H9 (cell line): ENCODE data around the gene CDK6. TPM values are rescaled to one million over a fixed set of nuclear protein-coding genes. Genes with fewer than 3 reads are reported as not detected.

Experiments
- DNase-seq: peaks from one replicate; pipeline ENCODE4 v3.0.0-alpha.2; 2017
- H2AFZ ChIP-seq: one replicate; pipeline ENCODE4 v1.6.1; 2013; ENCODE audit warnings: mild to moderate bottlenecking, low read length, control low read depth, moderate library complexity
- H2AK5ac ChIP-seq: 2 replicates; pipeline ENCODE4 v1.6.1; 2013; ENCODE audit warnings: low read length, control low read depth, mixed read lengths; ENCODE audit not compliant: insufficient read length
- H2BK120ac ChIP-seq: one replicate; pipeline ENCODE4 v1.6.1; 2013; ENCODE audit warnings: low read depth, mild to moderate bottlenecking, low read length, control low read depth, inconsistent platforms; ENCODE audit not compliant: poor library complexity, severe bottlenecking
- H2BK12ac ChIP-seq: 2 replicates; pipeline ENCODE4 v1.6.1; 2013; ENCODE audit warnings: low read length, control low read depth, mixed read lengths, low read depth; ENCODE audit not compliant: insufficient read length
- H2BK15ac ChIP-seq: 2 replicates; pipeline ENCODE4 v1.6.1; 2013; ENCODE audit warnings: low read depth, low read length, control low read depth
- H2BK20ac ChIP-seq: one replicate; pipeline ENCODE4 v1.6.1; 2013; ENCODE audit warnings: low read depth, mild to moderate bottlenecking, low read length, control low read depth, inconsistent platforms; ENCODE audit not compliant: poor library complexity, severe bottlenecking
- H2BK5ac ChIP-seq: 2 replicates; pipeline ENCODE4 v1.6.1; 2013; ENCODE audit warnings: low read length, control low read depth, mixed read lengths; ENCODE audit not compliant: insufficient read length
- H3K14ac ChIP-seq: 2 replicates; pipeline ENCODE4 v1.6.1; 2013; ENCODE audit warnings: low read length, control low read depth; ENCODE audit not compliant: insufficient read depth
- H3K18ac ChIP-seq: 2 replicates; pipeline ENCODE4 v1.6.1; 2013; ENCODE audit warnings: low read depth, mild to moderate bottlenecking, mixed read lengths, low read length, control low read depth; ENCODE audit not compliant: insufficient read length
- H3K23ac ChIP-seq: 2 replicates; pipeline ENCODE4 v1.6.1; 2013; ENCODE audit warnings: low read length, control low read depth, mixed read lengths, low read depth; ENCODE audit not compliant: insufficient read length
- H3K23me2 ChIP-seq: 2 replicates; pipeline ENCODE4 v1.6.1; 2013; ENCODE audit warnings: low read depth, mild to moderate bottlenecking, mixed read lengths, low read length, control low read depth; ENCODE audit not compliant: insufficient read length, poor library complexity, severe bottlenecking
- H3K27ac ChIP-seq: 2 replicates; pipeline ENCODE4 v1.5.1; 2013; ENCODE audit warnings: low read length, control low read depth, mixed read lengths, low read depth; ENCODE audit not compliant: insufficient read length
- H3K27me3 ChIP-seq: 2 replicates; pipeline ENCODE4 v1.6.1; 2013; ENCODE audit warnings: low read length, control low read depth, inconsistent platforms; ENCODE audit not compliant: insufficient read depth
- H3K4ac ChIP-seq: 2 replicates; pipeline ENCODE4 v1.6.1; 2013; ENCODE audit warnings: low read depth, mild to moderate bottlenecking, control low read depth, inconsistent platforms, low read length, moderate library complexity
- H3K4me1 ChIP-seq: 2 replicates; pipeline ENCODE4 v1.6.1; 2013; ENCODE audit warnings: low read length, control low read depth, inconsistent platforms; ENCODE audit not compliant: insufficient read depth
- H3K4me2 ChIP-seq: 2 replicates; pipeline ENCODE4 v1.6.1; 2013; ENCODE audit warnings: low read length, control low read depth, mixed read lengths; ENCODE audit not compliant: insufficient read length, insufficient read depth
- H3K56ac ChIP-seq: 2 replicates; pipeline ENCODE4 v1.6.1; 2013; ENCODE audit warnings: low read depth, mild to moderate bottlenecking, mixed read lengths, low read length, control low read depth; ENCODE audit not compliant: insufficient read length
- H3K79me1 ChIP-seq: 2 replicates; pipeline ENCODE4 v1.6.1; 2013; ENCODE audit warnings: low read depth, mild to moderate bottlenecking, moderate library complexity, low read length, control low read depth, inconsistent platforms; ENCODE audit not compliant: insufficient read depth, poor library complexity, severe bottlenecking
- H3K79me2 ChIP-seq: 2 replicates; pipeline ENCODE4 v1.6.1; 2013; ENCODE audit warnings: low read length, control low read depth, inconsistent platforms; ENCODE audit not compliant: insufficient read depth
- H3K9ac ChIP-seq: 2 replicates; pipeline ENCODE4 v1.6.1; 2013; ENCODE audit warnings: low read length, control low read depth, mixed read lengths; ENCODE audit not compliant: insufficient read length; ENCODE audit errors: extremely low read depth
- H3K9me3 ChIP-seq: one replicate; pipeline ENCODE4 v1.6.1; 2013; ENCODE audit warnings: low read depth, low read length, inconsistent platforms; ENCODE audit not compliant: control insufficient read depth
- H3T11ph ChIP-seq: one replicate; pipeline ENCODE4 v1.6.1; 2013; ENCODE audit warnings: mild to moderate bottlenecking, low read length, control low read depth, inconsistent platforms
- H4K20me1 ChIP-seq: one replicate; pipeline ENCODE4 v1.6.1; 2013; ENCODE audit not compliant: control insufficient read depth, insufficient read length, insufficient read depth
- H4K5ac ChIP-seq: 2 replicates; pipeline ENCODE4 v1.6.1; 2013; ENCODE audit warnings: low read depth, mild to moderate bottlenecking, mixed read lengths, low read length, control low read depth; ENCODE audit not compliant: insufficient read length
- H4K8ac ChIP-seq: replicated peaks from 2 replicates; pipeline ENCODE4 v1.6.1; 2013; ENCODE audit warnings: low read length, control low read depth, mixed read lengths, low read depth; ENCODE audit not compliant: insufficient read length
- H4K91ac ChIP-seq: 2 replicates; pipeline ENCODE4 v1.6.1; 2013; ENCODE audit warnings: low read depth, mild to moderate bottlenecking, moderate library complexity, mixed read lengths, low read length, control low read depth; ENCODE audit not compliant: insufficient read length
- H3K27ac Mint-ChIP-seq, 3 experiments: 2 replicates in 2 of 3; 3 replicates in 1 of 3; pipeline ENCODE4 v1.8.0; 2020 to 2021; ENCODE audit warnings: mixed read lengths in 3 of 3, mild to moderate bottlenecking in 1 of 3, moderate library complexity in 1 of 3
- H3K27me3 Mint-ChIP-seq: 2 replicates; pipeline ENCODE4 v1.8.0; 2021; ENCODE audit warnings: low read depth, mild to moderate bottlenecking, moderate library complexity, mixed read lengths
- H3K36me3 Mint-ChIP-seq, 3 experiments: 2 replicates in 2 of 3; 3 replicates in 1 of 3; pipeline ENCODE4 v1.8.0; 2020 to 2021; ENCODE audit warnings: low read depth in 3 of 3, mixed read lengths in 3 of 3; ENCODE audit not compliant: insufficient read depth in 1 of 3
- H3K4me1 Mint-ChIP-seq, 2 experiments: 2 replicates each; pipeline ENCODE4 v1.8.0; 2020; ENCODE audit warnings: mixed read lengths in 2 of 2
- H3K4me3 Mint-ChIP-seq, 2 experiments: 2 replicates in 1 of 2; 3 replicates in 1 of 2; pipeline ENCODE4 v1.8.0; 2020 to 2021; ENCODE audit warnings: mild to moderate bottlenecking in 2 of 2, mixed read lengths in 2 of 2, moderate library complexity in 1 of 2
- H3K9me3 Mint-ChIP-seq, 2 experiments: 2 replicates in 1 of 2; 3 replicates in 1 of 2; pipeline ENCODE4 v1.8.0; 2020; ENCODE audit warnings: mild to moderate bottlenecking in 2 of 2, mixed read lengths in 2 of 2, moderate library complexity in 1 of 2
- CTCF ChIP-seq: fragments of 200-600 bp; sonication (generic); conservative IDR thresholded peaks from 3 replicates; pipeline ENCODE4 v1.8.0; 2021; ENCODE audit warnings: antibody characterized with exemption, mild to moderate bottlenecking
- WGBS: extraction: QIAGEN DNeasy Blood & Tissue Kit; methylation state at CpG from one replicate; pipeline ENCODE4 v1.1.7; 2013; ENCODE audit warnings: missing lambda C conversion rate, low lambda C conversion rate, mixed read lengths; ENCODE audit not compliant: insufficient read length; ENCODE audit errors: extremely low coverage; 5-methylcytosine and 5-hydroxymethylcytosine counted together
- total RNA-seq: library from RNA; stranded (reverse); gene quantifications from 2 replicates; pipeline ENCODE4 v1.2.1, GENCODE V29; 2021

Gene CDK6
- total RNA-seq, 1 experiment from 2014 or later = 30.0 TPM

GRCh38 chr7:92847305-92847704 lies 10.9 kb upstream of the CDK6 start:
- no peak for TF ChIP-seq CTCF
- Histone ChIP-seq H3K14ac (no peak overlapping the region), H2AFZ (no peak overlapping the region), H2BK15ac (no peak overlapping the region), H3K4me1 (no peaks in the 10 kb centered on the region), H3K4ac (no peak overlapping the region), H3K27me3 (no peaks in the 10 kb centered on the region), H3K9ac (no peak overlapping the region), H3K23ac (no peak overlapping the region), H3K56ac (no peak overlapping the region), H3K23me2 (no peaks in the 10 kb centered on the region), H3K79me1 (no peaks in the 10 kb centered on the region), H2AK5ac (no peak overlapping the region), H2BK5ac (no peak overlapping the region), H3K4me2 (no peak overlapping the region), H2BK120ac (no peak overlapping the region), H2BK12ac (no peak overlapping the region), H2BK20ac (no peak overlapping the region), H3K27ac (no peak overlapping the region), H4K8ac (no peak overlapping the region), H4K91ac (no peak overlapping the region), H3K18ac (no peak overlapping the region), H3K79me2 (no peaks in the 10 kb centered on the region), H3K9me3 (no peaks in the 10 kb centered on the region), H3T11ph (no peak overlapping the region), H4K5ac (no peak overlapping the region), H4K20me1 (no peaks in the 10 kb centered on the region)
- H3K4me1 Mint-ChIP-seq = no peaks in the 10 kb centered on the region
- no CpG with 5 or more reads among the region's 2 CpGs for WGBS
- no peaks in the 10 kb centered on the region for H3K36me3 Mint-ChIP-seq
- no peak overlapping the region for H3K4me3 Mint-ChIP-seq
- H3K27ac Mint-ChIP-seq = no peak overlapping the region
- H3K27me3 Mint-ChIP-seq = peaks cover 21% of the 10 kb centered on the region
- no peaks in the 10 kb centered on the region for H3K9me3 Mint-ChIP-seq
- no peak for DNase-seq
